CD4-positive, alpha-beta T cell (primary cell): ENCODE data around the gene TIMD4. TPM values are rescaled to one million over a fixed set of nuclear protein-coding genes. Genes with fewer than 3 reads are reported as not detected.

Experiments
- ATAC-seq: fragments of 200-7000 bp; cut with Tn5 transposase; one replicate; pipeline ENCODE4 v1.10.0; 2022; ENCODE audit warnings: mild to moderate bottlenecking; ENCODE audit not compliant: poor library complexity
- CTCF ChIA-PET: fragments of 350-600 bp; sonication (Branson Sonifier 250); formaldehyde crosslinking; loops from one replicate; lab custom pipeline; 2021; ENCODE audit warnings: antibody characterized with exemption, inconsistent platforms; lab: Charles Lee
- POLR2A ChIA-PET: fragments of 350-600 bp; sonication (Branson Sonifier 250); formaldehyde crosslinking; loops from one replicate; lab custom pipeline; 2021; ENCODE audit warnings: antibody characterized with exemption, inconsistent platforms; lab: Charles Lee
- DNase-seq, 14 experiments: peaks; one replicate each; pipeline ENCODE4 v3.0.0-alpha.2; 2013 to 2020; ENCODE audit warnings: mixed read lengths in 2 of 14
- H3K27ac ChIP-seq, 2 donors: one replicate each; pipeline versions ENCODE4 v1.5.1 to v1.7.0; 2013; ENCODE audit warnings: low read length in 2 of 2, low read depth in 1 of 2, mild to moderate bottlenecking in 1 of 2
- H3K27me3 ChIP-seq, 2 experiments: 1 replicate in 1 of 2; 2 replicates in 1 of 2; pipeline versions ENCODE4 v1.6.1 to v1.7.0; 2013; ENCODE audit warnings: low read length in 2 of 2, control low read depth in 1 of 2, mild to moderate bottlenecking in 1 of 2, moderate library complexity in 1 of 2; ENCODE audit not compliant: insufficient read depth in 2 of 2, control insufficient read depth in 1 of 2
- H3K36me3 ChIP-seq: one replicate; pipeline ENCODE4 v1.6.1; 2013; ENCODE audit warnings: low read length, control low read depth; ENCODE audit not compliant: insufficient read depth
- H3K4me1 ChIP-seq: one replicate; pipeline ENCODE4 v1.6.1; 2013; ENCODE audit warnings: low read length, control low read depth; ENCODE audit not compliant: insufficient read depth
- H3K4me3 ChIP-seq: one replicate; pipeline ENCODE4 v1.5.1; 2013; ENCODE audit warnings: mild to moderate bottlenecking, low read length, moderate library complexity
- H3K9me3 ChIP-seq, 2 experiments: 1 replicate in 1 of 2; 2 replicates in 1 of 2; pipeline versions ENCODE4 v1.6.1 to v1.7.0; 2013; ENCODE audit warnings: low read length in 2 of 2, mild to moderate bottlenecking in 2 of 2, control low read depth in 1 of 2, moderate library complexity in 1 of 2; ENCODE audit not compliant: control insufficient read depth in 1 of 2, insufficient read depth in 1 of 2
- H3K27ac Mint-ChIP-seq: one replicate; pipeline ENCODE4 v1.8.0; 2020; ENCODE audit warnings: mixed read lengths
- H3K27me3 Mint-ChIP-seq: one replicate; pipeline ENCODE4 v1.8.0; 2021; ENCODE audit warnings: mixed read lengths
- H3K36me3 Mint-ChIP-seq: one replicate; pipeline ENCODE4 v1.8.0; 2021; ENCODE audit warnings: low read depth, mixed read lengths
- H3K4me1 Mint-ChIP-seq: one replicate; pipeline ENCODE4 v1.8.0; 2021; ENCODE audit warnings: low read depth, mixed read lengths
- H3K4me3 Mint-ChIP-seq: one replicate; pipeline ENCODE4 v1.8.0; 2020; ENCODE audit warnings: mild to moderate bottlenecking, mixed read lengths
- H3K9me3 Mint-ChIP-seq: one replicate; pipeline ENCODE4 v1.8.0; 2020; ENCODE audit warnings: mixed read lengths
- intact Hi-C, 2 experiments: fragments of 100-400 bp; cut with DNase I in 1 of 2; cut with micrococcal nuclease in 1 of 2; formaldehyde crosslinking; loops; one replicate each; pipeline versions ENCODE4 v1.15.1 to v1.9.0; 2023 to 2025; cut with DNase I, micrococcal nuclease
- total RNA-seq, 174 experiments: library from RNA in 2 of 174; stranded (reverse) in 2 of 174; gene quantifications; one replicate each; pipeline ENCODE4 v1.2.3 and lab custom pipeline; 2021 to 2026
- TF ChIP-seq, protein P1 (sequence below): fragments of 200-600 bp; IDR thresholded peaks from one replicate; pipeline ENCODE4 v1.8.0; 2022; ENCODE audit warnings: antibody characterized with exemption, mild to moderate bottlenecking

The TIMD4 gene
- total RNA-seq, 2 experiments from 2014 or later: 1.6 to 2.0 TPM

GRCh38 chr5:156912869-156913268, 50.2 kb downstream of the TIMD4 start:
- Mint-ChIP-seq H3K4me3 (peak overlapping the region; percentile 15), H3K27me3 (no peaks in the 10 kb centered on the region), H3K4me1 (peaks cover 38% of the 10 kb centered on the region), H3K36me3 (peaks cover 12% of the 10 kb centered on the region), H3K9me3 (peaks cover 6% of the 10 kb centered on the region), H3K27ac (peak overlapping the region; percentile 89)
- POLR2A ChIA-PET: no interaction called here
- DNase-seq (no peak), ATAC-seq (no peak)
- Histone ChIP-seq H3K4me3 (no peak overlapping the region), H3K27me3 (no peaks in the 10 kb centered on the region), H3K36me3 (no peaks in the 10 kb centered on the region), H3K27ac (peak overlapping the region; percentile 29 to 76), H3K9me3 (no peaks in the 10 kb centered on the region), H3K4me1 (peaks cover 27% of the 10 kb centered on the region)
- TF ChIP-seq, protein P1, sequence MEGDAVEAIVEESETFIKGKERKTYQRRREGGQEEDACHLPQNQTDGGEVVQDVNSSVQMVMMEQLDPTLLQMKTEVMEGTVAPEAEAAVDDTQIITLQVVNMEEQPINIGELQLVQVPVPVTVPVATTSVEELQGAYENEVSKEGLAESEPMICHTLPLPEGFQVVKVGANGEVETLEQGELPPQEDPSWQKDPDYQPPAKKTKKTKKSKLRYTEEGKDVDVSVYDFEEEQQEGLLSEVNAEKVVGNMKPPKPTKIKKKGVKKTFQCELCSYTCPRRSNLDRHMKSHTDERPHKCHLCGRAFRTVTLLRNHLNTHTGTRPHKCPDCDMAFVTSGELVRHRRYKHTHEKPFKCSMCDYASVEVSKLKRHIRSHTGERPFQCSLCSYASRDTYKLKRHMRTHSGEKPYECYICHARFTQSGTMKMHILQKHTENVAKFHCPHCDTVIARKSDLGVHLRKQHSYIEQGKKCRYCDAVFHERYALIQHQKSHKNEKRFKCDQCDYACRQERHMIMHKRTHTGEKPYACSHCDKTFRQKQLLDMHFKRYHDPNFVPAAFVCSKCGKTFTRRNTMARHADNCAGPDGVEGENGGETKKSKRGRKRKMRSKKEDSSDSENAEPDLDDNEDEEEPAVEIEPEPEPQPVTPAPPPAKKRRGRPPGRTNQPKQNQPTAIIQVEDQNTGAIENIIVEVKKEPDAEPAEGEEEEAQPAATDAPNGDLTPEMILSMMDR: no peak
- CTCF ChIA-PET: no interaction called here
- intact Hi-C loops: no loop called here

- H3K4me3 ChIP-seq: no peak overlapping the region
- Mint-ChIP-seq H3K4me1 (peaks cover 18% of the 10 kb centered on the region), H3K36me3 (peaks cover 6% of the 10 kb centered on the region), H3K27me3 (no peaks in the 10 kb centered on the region), H3K4me3 (no peak overlapping the region), H3K27ac (no peak overlapping the region), H3K9me3 (peaks cover 3% of the 10 kb centered on the region)
- CTCF ChIA-PET: no interaction called here
- no peaks in the 10 kb centered on the region for H3K36me3 ChIP-seq
- H3K9me3 ChIP-seq: no peaks in the 10 kb centered on the region
- intact Hi-C loops: no loop called here
- DNase-seq (no peak), ATAC-seq (no peak)
- H3K4me1 ChIP-seq: peaks cover 16% of the 10 kb centered on the region
- POLR2A ChIA-PET: no interaction called here
- TF ChIP-seq, protein P1: no peak
- H3K27me3 ChIP-seq: no peaks in the 10 kb centered on the region
- H3K27ac ChIP-seq: no peak overlapping the region
Measured at GRCh38 chr5:156909180-156909579, 53.8 kb downstream of the TIMD4 start.

- Histone ChIP-seq H3K4me3 (no peak overlapping the region), H3K27me3 (no peaks in the 10 kb centered on the region), H3K27ac (no peak overlapping the region), H3K4me1 (peaks cover under 1% of the 10 kb centered on the region), H3K36me3 (no peaks in the 10 kb centered on the region), H3K9me3 (no peaks in the 10 kb centered on the region)
- TF ChIP-seq, protein P1: no peak
- ChIA-PET CTCF (no interaction called here), POLR2A (no interaction called here)
- intact Hi-C loops: no loop called here
- H3K27ac Mint-ChIP-seq: no peak overlapping the region
- no peaks in the 10 kb centered on the region for H3K36me3 Mint-ChIP-seq
- DNase-seq (no peak), ATAC-seq (no peak)
- peaks cover 3% of the 10 kb centered on the region for H3K4me1 Mint-ChIP-seq
- no peaks in the 10 kb centered on the region for H3K9me3 Mint-ChIP-seq
- H3K27me3 Mint-ChIP-seq: no peaks in the 10 kb centered on the region
- H3K4me3 Mint-ChIP-seq: no peak overlapping the region
Measured at GRCh38 chr5:156907667-156908066, 55.4 kb downstream of the TIMD4 start.
